WTC11 (cell line): ENCODE measurements around the gene ERCC5.

Source experiments
- CBFB ChIP-seq: sonication (generic); formaldehyde crosslinking; IDR thresholded peaks from 2 replicates; pipeline ENCODE4 v1.8.1; 2022; ENCODE audit warnings: mild to moderate bottlenecking, low read depth, missing genetic modification reagents
- CREM ChIP-seq: sonication (generic); formaldehyde crosslinking; IDR thresholded peaks from 2 replicates; pipeline ENCODE4 v1.8.1; 2022; ENCODE audit warnings: mild to moderate bottlenecking, missing genetic modification reagents, moderate library complexity
- ESRRA ChIP-seq: sonication (generic); formaldehyde crosslinking; IDR thresholded peaks from 2 replicates; pipeline ENCODE4 v1.8.1; 2022; ENCODE audit warnings: mild to moderate bottlenecking, missing genetic modification reagents, borderline replicate concordance
- IRF2 ChIP-seq: sonication (generic); formaldehyde crosslinking; IDR thresholded peaks from 2 replicates; pipeline ENCODE4 v1.8.0; 2022; ENCODE audit warnings: low read depth, missing genetic modification reagents, borderline replicate concordance
- NFE2L1 ChIP-seq: sonication (generic); formaldehyde crosslinking; IDR thresholded peaks from 2 replicates; pipeline ENCODE4 v1.8.1; 2023; ENCODE audit warnings: missing genetic modification reagents
- NR3C1 ChIP-seq: sonication (generic); formaldehyde crosslinking; conservative IDR thresholded peaks from 2 replicates; pipeline ENCODE4 v1.8.1; 2023; ENCODE audit warnings: low read depth, mild to moderate bottlenecking, missing genetic modification reagents
- SP1 ChIP-seq: sonication (generic); formaldehyde crosslinking; conservative IDR thresholded peaks from 2 replicates; pipeline ENCODE4 v1.8.1; 2022; ENCODE audit warnings: missing genetic modification reagents
- ZNF121 ChIP-seq: sonication (generic); formaldehyde crosslinking; IDR thresholded peaks from 2 replicates; pipeline ENCODE4 v1.8.0; 2023; ENCODE audit warnings: missing genetic modification reagents
- TF ChIP-seq, protein P1 (sequence below): fragments of 200-600 bp; IDR thresholded peaks from 2 replicates; pipeline ENCODE4 v1.8.0; 2022; ENCODE audit warnings: antibody characterized with exemption
- TF ChIP-seq, protein P2 (sequence below): sonication (generic); formaldehyde crosslinking; IDR thresholded peaks from 2 replicates; pipeline ENCODE4 v1.8.0; 2022; ENCODE audit warnings: mild to moderate bottlenecking, missing genetic modification reagents
- TF ChIP-seq, protein P3 (sequence below): sonication (generic); formaldehyde crosslinking; IDR thresholded peaks from 2 replicates; pipeline ENCODE4 v1.8.1; 2023; ENCODE audit warnings: mild to moderate bottlenecking, missing genetic modification reagents, borderline replicate concordance
- TF ChIP-seq, protein P4 (sequence below): sonication (generic); formaldehyde crosslinking; IDR thresholded peaks from 2 replicates; pipeline ENCODE4 v1.8.0; 2022; ENCODE audit warnings: mild to moderate bottlenecking, missing genetic modification reagents

DNA sequence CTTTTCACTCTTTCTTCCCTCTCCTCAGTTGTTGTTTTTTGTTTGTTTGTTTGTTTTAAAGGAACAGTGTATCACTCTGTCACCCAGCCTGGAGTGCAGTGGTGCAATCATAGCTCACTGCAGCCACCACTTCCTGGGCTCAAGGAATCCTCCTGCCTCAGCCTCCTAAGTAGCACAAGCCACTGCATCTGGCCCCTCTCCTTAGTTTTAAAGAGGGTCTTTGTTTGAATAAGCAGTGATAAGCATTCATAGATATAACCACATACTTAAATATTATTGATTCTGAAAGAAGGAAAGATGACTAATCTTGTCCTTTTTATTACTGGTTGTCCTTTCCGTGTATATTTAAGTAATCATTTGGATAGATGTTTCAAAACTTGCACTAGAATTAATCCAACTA, 26.7 kb downstream of the ERCC5 start:
- TF ChIP-seq SP1 (CRISPR knock-in tag) (no peak), ESRRA (CRISPR knock-in tag) (no peak), IRF2 (CRISPR knock-in tag) (no peak), CBFB (CRISPR knock-in tag) (no peak), NFE2L1 (CRISPR knock-in tag) (no peak), NR3C1 (CRISPR knock-in tag) (no peak), ZNF121 (CRISPR knock-in tag) (no peak), CREM (CRISPR knock-in tag) (no peak)
- TF ChIP-seq, protein P1, sequence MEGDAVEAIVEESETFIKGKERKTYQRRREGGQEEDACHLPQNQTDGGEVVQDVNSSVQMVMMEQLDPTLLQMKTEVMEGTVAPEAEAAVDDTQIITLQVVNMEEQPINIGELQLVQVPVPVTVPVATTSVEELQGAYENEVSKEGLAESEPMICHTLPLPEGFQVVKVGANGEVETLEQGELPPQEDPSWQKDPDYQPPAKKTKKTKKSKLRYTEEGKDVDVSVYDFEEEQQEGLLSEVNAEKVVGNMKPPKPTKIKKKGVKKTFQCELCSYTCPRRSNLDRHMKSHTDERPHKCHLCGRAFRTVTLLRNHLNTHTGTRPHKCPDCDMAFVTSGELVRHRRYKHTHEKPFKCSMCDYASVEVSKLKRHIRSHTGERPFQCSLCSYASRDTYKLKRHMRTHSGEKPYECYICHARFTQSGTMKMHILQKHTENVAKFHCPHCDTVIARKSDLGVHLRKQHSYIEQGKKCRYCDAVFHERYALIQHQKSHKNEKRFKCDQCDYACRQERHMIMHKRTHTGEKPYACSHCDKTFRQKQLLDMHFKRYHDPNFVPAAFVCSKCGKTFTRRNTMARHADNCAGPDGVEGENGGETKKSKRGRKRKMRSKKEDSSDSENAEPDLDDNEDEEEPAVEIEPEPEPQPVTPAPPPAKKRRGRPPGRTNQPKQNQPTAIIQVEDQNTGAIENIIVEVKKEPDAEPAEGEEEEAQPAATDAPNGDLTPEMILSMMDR = no peak
- TF ChIP-seq, protein P2, sequence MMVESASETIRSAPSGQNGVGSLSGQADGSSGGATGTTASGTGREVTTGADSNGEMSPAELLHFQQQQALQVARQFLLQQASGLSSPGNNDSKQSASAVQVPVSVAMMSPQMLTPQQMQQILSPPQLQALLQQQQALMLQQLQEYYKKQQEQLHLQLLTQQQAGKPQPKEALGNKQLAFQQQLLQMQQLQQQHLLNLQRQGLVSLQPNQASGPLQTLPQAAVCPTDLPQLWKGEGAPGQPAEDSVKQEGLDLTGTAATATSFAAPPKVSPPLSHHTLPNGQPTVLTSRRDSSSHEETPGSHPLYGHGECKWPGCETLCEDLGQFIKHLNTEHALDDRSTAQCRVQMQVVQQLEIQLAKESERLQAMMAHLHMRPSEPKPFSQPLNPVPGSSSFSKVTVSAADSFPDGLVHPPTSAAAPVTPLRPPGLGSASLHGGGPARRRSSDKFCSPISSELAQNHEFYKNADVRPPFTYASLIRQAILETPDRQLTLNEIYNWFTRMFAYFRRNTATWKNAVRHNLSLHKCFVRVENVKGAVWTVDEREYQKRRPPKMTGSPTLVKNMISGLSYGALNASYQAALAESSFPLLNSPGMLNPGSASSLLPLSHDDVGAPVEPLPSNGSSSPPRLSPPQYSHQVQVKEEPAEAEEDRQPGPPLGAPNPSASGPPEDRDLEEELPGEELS (CRISPR knock-in tag) = no peak
- TF ChIP-seq, protein P3, sequence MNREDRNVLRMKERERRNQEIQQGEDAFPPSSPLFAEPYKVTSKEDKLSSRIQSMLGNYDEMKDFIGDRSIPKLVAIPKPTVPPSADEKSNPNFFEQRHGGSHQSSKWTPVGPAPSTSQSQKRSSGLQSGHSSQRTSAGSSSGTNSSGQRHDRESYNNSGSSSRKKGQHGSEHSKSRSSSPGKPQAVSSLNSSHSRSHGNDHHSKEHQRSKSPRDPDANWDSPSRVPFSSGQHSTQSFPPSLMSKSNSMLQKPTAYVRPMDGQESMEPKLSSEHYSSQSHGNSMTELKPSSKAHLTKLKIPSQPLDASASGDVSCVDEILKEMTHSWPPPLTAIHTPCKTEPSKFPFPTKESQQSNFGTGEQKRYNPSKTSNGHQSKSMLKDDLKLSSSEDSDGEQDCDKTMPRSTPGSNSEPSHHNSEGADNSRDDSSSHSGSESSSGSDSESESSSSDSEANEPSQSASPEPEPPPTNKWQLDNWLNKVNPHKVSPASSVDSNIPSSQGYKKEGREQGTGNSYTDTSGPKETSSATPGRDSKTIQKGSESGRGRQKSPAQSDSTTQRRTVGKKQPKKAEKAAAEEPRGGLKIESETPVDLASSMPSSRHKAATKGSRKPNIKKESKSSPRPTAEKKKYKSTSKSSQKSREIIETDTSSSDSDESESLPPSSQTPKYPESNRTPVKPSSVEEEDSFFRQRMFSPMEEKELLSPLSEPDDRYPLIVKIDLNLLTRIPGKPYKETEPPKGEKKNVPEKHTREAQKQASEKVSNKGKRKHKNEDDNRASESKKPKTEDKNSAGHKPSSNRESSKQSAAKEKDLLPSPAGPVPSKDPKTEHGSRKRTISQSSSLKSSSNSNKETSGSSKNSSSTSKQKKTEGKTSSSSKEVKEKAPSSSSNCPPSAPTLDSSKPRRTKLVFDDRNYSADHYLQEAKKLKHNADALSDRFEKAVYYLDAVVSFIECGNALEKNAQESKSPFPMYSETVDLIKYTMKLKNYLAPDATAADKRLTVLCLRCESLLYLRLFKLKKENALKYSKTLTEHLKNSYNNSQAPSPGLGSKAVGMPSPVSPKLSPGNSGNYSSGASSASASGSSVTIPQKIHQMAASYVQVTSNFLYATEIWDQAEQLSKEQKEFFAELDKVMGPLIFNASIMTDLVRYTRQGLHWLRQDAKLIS (CRISPR knock-in tag) = no peak
- TF ChIP-seq, protein P4, sequence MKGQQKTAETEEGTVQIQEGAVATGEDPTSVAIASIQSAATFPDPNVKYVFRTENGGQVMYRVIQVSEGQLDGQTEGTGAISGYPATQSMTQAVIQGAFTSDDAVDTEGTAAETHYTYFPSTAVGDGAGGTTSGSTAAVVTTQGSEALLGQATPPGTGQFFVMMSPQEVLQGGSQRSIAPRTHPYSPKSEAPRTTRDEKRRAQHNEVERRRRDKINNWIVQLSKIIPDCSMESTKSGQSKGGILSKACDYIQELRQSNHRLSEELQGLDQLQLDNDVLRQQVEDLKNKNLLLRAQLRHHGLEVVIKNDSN (CRISPR knock-in tag) = no peak
